ENCODE measurements around the gene DHPS. TPM values are rescaled to one million over a fixed set of nuclear protein-coding genes. Genes with fewer than 3 reads are reported as not detected.

DHPS gene
- total RNA-seq: 10 to 100 TPM; 67.4 to 85.9 TPM

GRCh38 chr19:12681074-12681987 lies at the start of gene DHPS:
DHPS (minus strand) TSS chr19:12681880; CDS start chr19:12681766, 114 bp downstream.

GRCh38 chr19:12723641-12724426 lies 42.2 kb upstream of the DHPS start, which contains the start of gene TNPO2:
TNPO2 (minus strand) TSS chr19:12723932; CDS start chr19:12720977, 2,955 bp downstream.

GRCh38 chr19:12696366-12697335 lies 15.0 kb upstream of the DHPS start, which contains the start of gene FBXW9:
FBXW9 (minus strand) TSS chr19:12696631; CDS start chr19:12696581, 50 bp downstream.

GRCh38 chr19:12687496-12688196 lies 6.0 kb upstream of the DHPS start, which contains the start of gene GNG14:
GNG14 (plus strand) TSS chr19:12687998; CDS start chr19:12688049, 51 bp downstream.

DNA sequence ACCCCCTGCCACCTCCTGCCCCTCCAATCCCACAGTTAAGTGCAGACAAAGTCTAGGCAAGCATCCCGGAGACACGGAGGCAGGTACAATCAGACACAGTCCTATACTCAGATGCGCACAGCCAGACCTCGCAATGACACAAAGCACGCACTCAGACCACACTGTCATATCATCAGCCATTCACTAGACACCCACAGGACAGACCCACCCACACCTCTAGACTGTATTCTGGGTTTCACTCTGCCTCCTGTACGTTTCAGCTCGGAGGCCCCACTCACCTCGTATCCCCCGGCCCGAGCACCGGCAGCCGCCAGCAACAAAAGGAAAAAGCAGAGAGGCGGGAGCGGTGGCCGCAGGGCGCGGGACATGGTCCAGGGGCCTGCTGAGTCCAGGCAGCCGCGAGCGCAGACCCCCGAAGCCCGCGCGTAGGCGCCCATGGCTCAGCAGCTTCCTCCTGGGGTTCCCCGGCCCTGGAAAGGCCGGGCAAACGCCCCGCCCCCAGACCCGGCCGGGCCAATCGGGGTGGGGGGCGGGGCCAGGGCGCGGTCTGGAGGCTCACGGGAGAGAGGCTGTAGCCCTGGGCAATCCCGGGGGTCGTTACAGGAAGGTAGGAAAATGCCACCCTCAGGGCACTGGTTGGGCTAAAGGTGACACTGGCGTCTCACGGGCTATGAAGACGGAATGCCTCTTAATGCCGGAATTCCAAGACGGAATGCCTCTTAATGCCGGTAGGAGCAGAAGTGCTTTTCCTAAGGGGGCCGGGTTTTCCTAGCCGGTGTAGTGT lies 15.2 kb downstream of the DHPS start, which contains the start of the genes MAN2B1 and WDR83:
MAN2B1 (minus strand) TSS at position 478 of the 784 bp plus-strand sequence; CDS start at position 437, 41 bp downstream.
WDR83 (plus strand) TSS at position 543 of the 784 bp plus-strand sequence. CDS start 2,984 bp downstream, outside the sequence.

Small RNA genes within 50 kb of the gene (small RNA-seq; reads per million reads assigned to genes)
- gene SNORD41: 14.0 to 39.3 reads per million in 2 donors

Other genes starting within 250 kb of the DHPS start
- 1 to 10 TPM; 1.0 to 2.0 TPM for gene ZNF443, start 240.9 kb downstream of the DHPS start, total RNA-seq
- gene ZNF709, start 197.1 kb downstream of the DHPS start, total RNA-seq: 1 to 10 TPM; 1.7 to 2.1 TPM
- 1 to 10 TPM; 4.0 to 4.5 TPM for gene ZNF564, start 130.4 kb downstream of the DHPS start, total RNA-seq
- 10 to 100 TPM; 10.7 to 16.9 TPM for gene ZNF490, start 71.1 kb downstream of the DHPS start, total RNA-seq
- 1 to 10 TPM; 8.7 to 10.0 TPM for gene ZNF791, start 71.0 kb downstream of the DHPS start, total RNA-seq
- 10 to 100 TPM; 38.3 to 57.5 TPM for gene MAN2B1, start 15.1 kb downstream of the DHPS start, total RNA-seq
- gene WDR83, start 15.1 kb downstream of the DHPS start, total RNA-seq: 1 to 10 TPM; 7.3 to 8.6 TPM
- not detected for gene GNG14, start 6.1 kb upstream of the DHPS start, total RNA-seq
- 10 to 100 TPM; 14.1 to 14.7 TPM for gene FBXW9, start 14.8 kb upstream of the DHPS start, total RNA-seq
- 10 to 100 TPM; 62.6 to 71.9 TPM for gene TNPO2, start 42.1 kb upstream of the DHPS start, total RNA-seq
- gene TRIR, start 52.8 kb upstream of the DHPS start, total RNA-seq: 100 to 1,000 TPM; 107 to 194 TPM
- gene GET3, start 55.6 kb upstream of the DHPS start, total RNA-seq: 100 to 1,000 TPM in 1 of 2 donors, 10 to 100 TPM in 1; 90.9 to 129 TPM
- gene BEST2, start 69.9 kb upstream of the DHPS start, total RNA-seq: under 1 TPM in 1 of 2 donors, not detected in 1; under 0.01 TPM
- gene HOOK2, start 93.7 kb upstream of the DHPS start, total RNA-seq: 1 to 10 TPM; 6.7 to 8.6 TPM
- gene JUNB, start 109.6 kb upstream of the DHPS start, total RNA-seq: 10 to 100 TPM; 65.3 to 88.4 TPM
- 100 to 1,000 TPM; 148 to 258 TPM for gene PRDX2, start 119.9 kb upstream of the DHPS start, total RNA-seq
- gene THSD8, start 120.2 kb upstream of the DHPS start, total RNA-seq: not detected
- 10 to 100 TPM; 26.2 to 69.3 TPM for gene RNASEH2A, start 124.7 kb upstream of the DHPS start, total RNA-seq
- gene RTBDN, start 152.7 kb upstream of the DHPS start, total RNA-seq: not detected
- gene MAST1, start 156.6 kb upstream of the DHPS start, total RNA-seq: 1 to 10 TPM in 1 of 2 donors, under 1 TPM in 1; 0.33 to 2.1 TPM
- 10 to 100 TPM; 28.0 to 42.3 TPM for gene DNASE2, start 199.6 kb upstream of the DHPS start, total RNA-seq
- under 1 TPM in 1 of 2 donors, not detected in 1; under 0.01 TPM for gene KLF1, start 205.3 kb upstream of the DHPS start, total RNA-seq
- gene GCDH, start 209.3 kb upstream of the DHPS start, total RNA-seq: 10 to 100 TPM; 41.0 to 59.6 TPM
- under 1 TPM in 1 of 2 donors, not detected in 1; 0.69 TPM for gene SYCE2, start 237.4 kb upstream of the DHPS start, total RNA-seq